ENCODE results near the gene IRAK4.

GRCh38 chr12:43758728-43759563, at the start of gene IRAK4, which contains the start of gene PUS7L:
- TF ChIP-seq GATA2 (IDR thresholded peaks at IDR 0.05; ENCODE audit: low read depth, low read length) (no peak), GATA3 (IDR thresholded peaks at IDR 0.05; ENCODE audit: low read depth, low read length) (no peak)
